Measurements from ENCODE around the gene GPR63.
A peak's percentile ranks its signal among the peaks of the same experiment; 100 is the strongest.

GPR63 gene

GRCh38 chr6:96816301-96816817 lies 20.9 kb downstream of the GPR63 start:
- no peak for DNase-seq

- DNase-seq: no peak
Measured at GRCh38 chr6:96814625-96815024, 22.7 kb downstream of the GPR63 start.

GRCh38 chr6:96812077-96812703 lies 25.1 kb downstream of the GPR63 start:
- no peak for DNase-seq

- no peak for DNase-seq
Measured at GRCh38 chr6:96811670-96812069, 25.6 kb downstream of the GPR63 start.

GRCh38 chr6:96811136-96811535 lies 26.1 kb downstream of the GPR63 start:
- DNase-seq: no peak

- DNase-seq: no peak
Measured at GRCh38 chr6:96809119-96809518, 28.2 kb downstream of the GPR63 start.

- no peak for DNase-seq
Measured at GRCh38 chr6:96803106-96803481, 34.2 kb downstream of the GPR63 start.

- no peak for DNase-seq
Measured at GRCh38 chr6:96795481-96795880, 41.8 kb downstream of the GPR63 start.

- DNase-seq: no peak
Measured at GRCh38 chr6:96794980-96795379, 42.3 kb downstream of the GPR63 start.

GRCh38 chr6:96792561-96793190 lies 44.6 kb downstream of the GPR63 start:
- no peak for DNase-seq

- no peak for DNase-seq
Measured at GRCh38 chr6:96789871-96790270, 47.4 kb downstream of the GPR63 start.

GRCh38 chr6:96787846-96788580 lies 49.3 kb downstream of the GPR63 start:
- DNase-seq: no peak

GRCh38 chr6:96786336-96786735 lies 50.9 kb downstream of the GPR63 start:
- no peak for DNase-seq

- no peak for DNase-seq
Measured at GRCh38 chr6:96784650-96785049, 52.6 kb downstream of the GPR63 start.

GRCh38 chr6:96783307-96783706 lies 54.0 kb downstream of the GPR63 start:
- DNase-seq: no peak

GRCh38 chr6:96781557-96781956 lies 55.7 kb downstream of the GPR63 start:
- DNase-seq: no peak

GRCh38 chr6:96777113-96777512 lies 60.2 kb downstream of the GPR63 start:
- DNase-seq: no peak

- DNase-seq: no peak
Measured at GRCh38 chr6:96775727-96776400, 61.4 kb downstream of the GPR63 start.

GRCh38 chr6:96766769-96767168 lies 70.5 kb downstream of the GPR63 start:
- DNase-seq: no peak

- DNase-seq: no peak
Measured at GRCh38 chr6:96762599-96762998, 74.7 kb downstream of the GPR63 start.

- no peak for DNase-seq
Measured at GRCh38 chr6:96761794-96762193, 75.5 kb downstream of the GPR63 start.

- peak; percentile 10 for DNase-seq
Measured at GRCh38 chr6:96760153-96760687, 77.1 kb downstream of the GPR63 start.

- no peak for DNase-seq
Measured at GRCh38 chr6:96755096-96755495, 82.2 kb downstream of the GPR63 start.
